T-helper 9 cell (primary cell): Measurements from ENCODE around the gene KRTAP12-3.
"Not testable (repeated sequence)": the region's sequence is repeated elsewhere in the genome, so short reads cannot be mapped to it uniquely, and the experiment has no call there.

Experiments used
- DNase-seq: peaks from one replicate; pipeline ENCODE4 v3.0.0-alpha.2; 2020

KRTAP12-3 gene

DNA sequence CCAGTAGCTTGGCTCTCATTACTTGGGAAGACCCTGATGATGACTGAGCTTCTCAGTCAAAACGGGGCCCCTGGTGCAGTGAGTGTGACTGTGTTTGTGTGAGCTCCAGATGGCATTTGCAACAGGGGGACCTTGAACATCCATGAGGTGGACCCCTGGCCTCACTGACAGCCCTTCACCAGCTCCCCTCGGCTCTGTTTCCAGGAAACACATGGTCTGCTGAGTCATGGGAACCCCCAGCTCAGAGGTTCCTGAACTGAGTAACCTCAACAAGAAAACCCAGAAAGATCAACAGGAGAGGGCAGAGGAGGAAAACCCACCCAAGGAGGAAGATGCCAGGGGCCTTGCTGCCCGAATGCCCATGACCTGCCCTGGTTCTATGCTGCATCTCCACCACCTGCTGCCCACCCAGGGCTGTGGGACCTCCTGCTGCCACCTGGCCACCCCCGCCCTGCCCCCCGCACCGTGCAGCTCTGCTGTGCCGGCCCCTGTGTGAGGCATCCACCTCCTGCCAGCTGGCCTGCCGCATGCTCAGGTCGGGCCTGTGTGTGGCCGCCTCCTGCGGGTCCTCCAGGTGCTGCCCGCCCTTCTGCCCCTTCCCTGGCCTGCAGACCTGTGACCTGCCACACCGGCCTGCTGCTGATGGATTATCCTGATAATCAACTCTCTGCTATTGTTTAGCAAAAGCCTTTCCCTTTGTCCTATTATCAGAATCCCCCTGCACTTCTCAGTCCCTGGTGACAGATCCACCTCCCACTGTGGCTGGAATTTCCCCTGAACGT lies 28.5 kb downstream of the KRTAP12-3 start:
- no peak for DNase-seq

GRCh38 chr21:44686843-44687561 lies 29.3 kb downstream of the KRTAP12-3 start:
- no peak for DNase-seq

- no peak for DNase-seq
Measured at GRCh38 chr21:44687671-44688070, 29.9 kb downstream of the KRTAP12-3 start.

- DNase-seq, result not testable (repeated sequence)
Measured at GRCh38 chr21:44689740-44690139, 32.0 kb downstream of the KRTAP12-3 start.

DNA sequence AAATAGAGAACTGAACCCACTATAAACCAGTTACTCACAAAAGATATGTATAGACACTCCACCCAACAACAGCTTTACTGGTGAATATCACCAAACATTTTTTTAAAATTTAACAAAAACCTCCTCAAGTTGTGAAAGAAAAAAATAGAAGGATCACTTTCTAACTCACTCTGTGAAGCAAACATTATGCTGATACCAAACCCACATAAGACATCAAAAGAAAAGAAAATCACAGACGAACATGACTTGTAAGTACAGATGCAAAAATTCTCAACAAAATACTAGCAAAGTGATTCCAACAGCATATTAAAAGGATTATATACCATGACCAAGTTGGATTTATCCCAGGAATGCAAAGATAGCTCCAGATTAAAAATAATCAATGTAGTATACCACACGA lies 34.0 kb downstream of the KRTAP12-3 start:
- DNase-seq, result no peak

- DNase-seq, result no peak
Measured at GRCh38 chr21:44692798-44693512, 35.2 kb downstream of the KRTAP12-3 start.

DNA sequence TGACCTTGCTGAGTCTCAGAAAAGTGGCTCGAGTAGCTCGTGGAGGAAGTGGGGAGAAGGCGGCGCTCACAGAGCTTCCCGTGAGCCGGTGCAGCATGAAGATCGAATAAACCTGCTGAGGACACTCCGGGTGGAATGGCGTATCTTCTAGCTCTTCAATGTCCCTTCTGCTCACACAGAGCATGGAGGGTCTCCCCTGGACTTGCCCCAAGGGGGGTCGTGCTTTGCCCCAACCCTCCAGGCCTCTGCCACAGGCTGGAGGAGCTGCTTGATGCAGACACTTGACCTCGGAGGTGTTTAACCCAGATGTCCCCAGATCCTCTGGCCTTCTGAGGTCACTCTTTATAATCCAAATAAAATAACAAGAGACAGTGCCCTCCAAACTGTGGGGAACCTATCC lies 37.0 kb downstream of the KRTAP12-3 start:
- DNase-seq, result no peak

DNA sequence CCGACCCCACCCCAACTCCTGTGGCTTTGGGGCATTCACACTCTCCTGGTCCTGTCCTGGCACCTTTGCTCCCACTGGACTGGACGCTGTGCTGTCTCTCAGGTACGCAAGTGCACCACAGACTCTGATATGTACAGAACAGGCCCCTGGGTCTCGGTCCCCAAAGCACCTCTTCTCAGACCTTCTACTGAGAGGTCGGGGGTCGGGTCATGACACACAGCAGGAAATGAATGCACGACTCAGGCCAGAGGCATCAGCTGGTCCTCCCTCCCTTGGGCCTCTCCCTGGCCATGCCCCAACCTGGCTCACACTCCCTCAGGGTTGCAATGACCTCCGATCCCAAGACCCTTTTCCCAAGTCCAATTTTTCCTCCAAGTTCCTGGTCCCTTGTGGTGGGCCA lies 37.5 kb downstream of the KRTAP12-3 start:
- no peak for DNase-seq

- DNase-seq, result no peak
Measured at GRCh38 chr21:44695641-44696040, 37.9 kb downstream of the KRTAP12-3 start.

- no peak for DNase-seq
Measured at GRCh38 chr21:44696572-44696971, 38.8 kb downstream of the KRTAP12-3 start.

- not testable (repeated sequence) for DNase-seq
Measured at GRCh38 chr21:44697172-44697810, 39.6 kb downstream of the KRTAP12-3 start, which contains the start of gene KRTAP10-12. Gene KRTAP10-12 (plus strand): TSS chr21:44697172. CDS start chr21:44697202, 30 bp downstream.

DNA sequence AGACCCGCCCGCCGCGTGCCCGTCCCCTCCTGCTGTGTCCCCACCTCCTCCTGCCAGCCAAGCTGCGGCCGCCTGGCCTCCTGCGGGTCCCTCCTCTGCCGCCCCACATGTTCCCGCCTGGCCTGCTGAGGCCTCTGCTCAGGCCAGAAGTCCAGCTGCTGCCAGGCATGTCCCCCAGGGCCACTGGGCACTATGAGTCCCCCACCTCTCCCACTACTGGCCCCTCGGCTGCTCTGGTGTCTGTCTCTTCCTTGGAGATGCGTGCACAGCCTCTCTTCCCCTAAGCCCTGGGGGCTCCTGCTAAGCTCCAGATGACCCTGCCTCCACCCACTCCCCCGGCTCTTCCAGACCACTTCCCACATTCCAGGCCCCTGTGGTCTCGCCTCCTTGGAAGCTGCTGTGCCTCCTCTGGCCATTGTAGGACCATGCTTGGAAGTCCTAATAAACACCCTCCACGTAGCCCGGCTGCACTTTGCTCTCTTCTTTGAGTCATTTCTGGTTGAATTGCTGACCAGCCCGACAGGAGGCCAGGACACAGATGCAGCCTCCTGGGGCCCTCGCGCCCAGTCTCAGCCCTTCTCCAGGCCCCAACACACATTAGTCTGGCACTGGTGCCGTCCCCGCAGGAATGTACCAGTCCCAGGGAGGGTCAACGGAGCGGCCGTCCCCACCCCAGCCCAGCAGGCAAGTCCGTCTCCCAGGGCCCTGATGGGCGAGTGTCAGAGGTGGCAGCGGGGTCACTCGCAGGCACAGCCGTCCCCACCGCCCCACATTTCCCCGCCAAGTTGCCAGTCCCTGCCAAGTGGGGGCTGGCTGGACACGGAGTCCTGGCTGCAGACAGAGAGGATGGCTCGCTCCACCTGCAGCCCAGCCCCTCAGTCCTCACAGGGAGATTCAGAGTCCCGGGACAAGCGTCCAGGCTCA lies 40.3 kb downstream of the KRTAP12-3 start:
- DNase-seq, result no peak

GRCh38 chr21:44699502-44700001 lies 41.8 kb downstream of the KRTAP12-3 start:
- DNase-seq, result no peak

DNA sequence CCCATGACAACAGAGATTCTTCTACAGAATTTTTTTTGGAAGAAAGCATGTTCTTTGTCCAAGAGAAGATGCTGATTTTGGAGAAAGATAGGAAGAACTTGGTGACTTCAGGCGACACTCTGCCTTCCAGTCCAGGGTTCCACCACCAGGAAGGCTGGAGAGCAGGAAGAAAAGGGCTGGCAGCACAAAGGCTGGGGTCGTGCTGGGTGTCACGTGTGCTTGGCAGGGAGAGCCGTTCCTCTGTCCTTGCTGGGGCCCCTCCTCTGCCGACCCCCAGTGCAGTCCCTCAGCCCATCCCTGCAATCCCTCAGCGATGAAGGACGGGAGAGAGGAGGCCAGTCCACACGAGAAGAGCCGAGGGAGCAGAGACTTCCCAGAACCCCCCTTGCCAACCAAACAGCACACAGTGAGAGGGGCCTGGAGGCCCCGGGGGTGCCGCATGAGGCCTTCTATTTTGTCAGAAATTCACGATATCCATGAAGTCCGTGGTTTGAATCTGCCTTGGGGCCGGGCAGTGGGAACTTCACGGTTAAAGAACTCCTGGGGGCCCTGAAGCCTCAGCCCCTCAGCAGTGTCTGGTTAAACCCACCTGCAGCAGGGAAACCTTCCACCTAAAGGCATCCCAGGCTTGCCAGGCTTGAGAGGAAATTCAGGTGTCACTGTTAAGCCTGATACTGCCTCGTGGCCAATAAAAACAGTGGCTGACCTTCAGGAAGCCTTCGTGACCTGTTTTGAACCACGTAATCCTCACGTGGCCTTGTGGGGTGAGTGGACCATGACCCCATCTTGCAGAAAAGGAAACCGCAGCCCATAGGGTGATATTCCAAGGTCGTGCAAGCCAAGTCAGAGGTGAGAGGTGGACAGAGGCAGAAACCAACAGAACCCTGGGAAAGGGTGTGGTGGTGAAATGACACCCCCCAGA lies 42.6 kb downstream of the KRTAP12-3 start:
- no peak for DNase-seq

DNA sequence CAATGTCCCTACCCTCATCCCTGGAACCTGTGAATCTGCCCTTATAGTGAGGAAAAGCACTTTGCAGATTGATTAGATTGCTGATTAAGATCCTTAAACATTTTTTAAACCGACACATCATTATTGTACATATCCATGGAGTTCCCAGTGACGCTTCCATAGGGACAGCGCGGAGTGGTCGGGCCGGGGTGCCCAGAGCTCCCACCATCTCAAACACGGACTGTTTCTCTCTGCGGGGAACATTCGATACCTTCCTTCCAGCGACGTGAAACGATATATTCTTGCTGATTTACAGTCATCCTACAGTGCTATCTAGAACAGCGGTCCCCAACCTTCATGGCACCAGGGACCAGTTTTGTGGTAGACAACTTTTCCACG lies 43.3 kb downstream of the KRTAP12-3 start:
- DNase-seq, result no peak

DNA sequence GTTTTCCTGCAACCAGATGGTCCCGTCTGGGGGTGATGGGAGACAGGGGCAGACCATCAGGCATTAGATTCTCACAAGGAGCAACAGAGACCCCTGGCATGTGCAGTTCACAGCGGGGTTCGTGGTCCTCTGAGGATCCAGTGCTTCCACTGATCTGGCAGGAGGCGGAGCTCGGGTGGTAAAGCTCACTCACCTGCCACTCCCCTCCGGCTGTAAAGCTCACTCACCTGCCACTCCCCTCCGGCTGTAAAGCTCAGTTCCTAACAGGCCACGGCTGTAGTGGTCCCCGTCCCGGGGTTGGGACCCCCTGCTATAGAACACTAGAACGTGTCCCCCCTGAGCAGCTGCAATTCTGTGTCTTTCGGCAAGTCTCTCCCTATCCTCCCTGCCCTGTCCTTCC lies 43.8 kb downstream of the KRTAP12-3 start:
- no peak for DNase-seq

DNA sequence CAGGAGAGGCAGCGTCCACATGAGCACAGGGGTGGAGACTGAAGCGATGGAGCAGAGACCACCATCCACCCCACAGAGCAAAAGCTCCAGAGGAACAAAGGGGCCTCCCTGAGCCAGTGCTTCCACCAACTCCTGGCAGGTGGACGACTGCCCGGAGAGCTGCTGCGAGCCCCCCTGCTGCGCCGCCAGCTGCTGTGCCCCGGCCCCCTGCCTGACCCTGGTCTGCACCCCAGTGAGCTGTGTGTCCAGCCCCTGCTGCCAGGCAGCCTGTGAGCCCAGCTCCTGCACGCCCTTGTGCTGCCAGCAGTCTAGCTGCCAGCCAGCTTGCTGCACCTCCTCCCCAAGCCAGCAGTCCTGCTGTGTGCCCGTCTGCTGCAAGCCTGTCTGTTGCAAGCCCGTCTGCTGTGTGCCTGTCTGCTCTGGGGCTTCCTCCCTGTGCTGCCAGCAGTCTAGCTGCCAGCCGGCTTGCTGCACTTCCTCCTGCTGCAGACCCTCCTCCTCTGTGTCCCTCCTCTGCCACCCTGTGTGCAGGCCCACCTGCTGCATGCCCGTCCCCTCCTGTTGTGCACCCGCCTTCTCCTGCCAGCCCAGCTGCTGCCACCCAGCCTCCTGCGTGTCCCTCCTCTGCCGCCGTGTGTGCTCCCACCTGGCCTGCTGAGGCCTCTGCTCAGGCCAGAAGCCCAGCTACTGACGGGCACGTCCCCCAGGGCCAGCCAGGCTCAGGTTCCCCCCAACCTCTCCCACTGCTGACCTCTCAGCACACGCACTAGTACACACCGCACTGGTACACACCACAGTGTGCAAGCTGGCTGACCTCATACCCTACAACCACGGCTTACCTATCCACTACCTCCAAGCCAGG lies 44.6 kb downstream of the KRTAP12-3 start:
- no peak for DNase-seq

GRCh38 chr21:44702973-44703730 lies 45.4 kb downstream of the KRTAP12-3 start:
- DNase-seq, result no peak
